ENCODE measurements around the gene C16orf82.
"Not testable (repeated sequence)": the region's sequence is repeated elsewhere in the genome, so short reads cannot be mapped to it uniquely, and the experiment has no call there.

The C16orf82 gene

GRCh38 chr16:27073733-27074132, 7.0 kb downstream of the C16orf82 start:
- H3K36me3 Mint-ChIP-seq, result no peaks in the 10 kb centered on the region
- peaks cover 7% of the 10 kb centered on the region for H3K9me3 Mint-ChIP-seq
- H3K4me1 Mint-ChIP-seq, result no peaks in the 10 kb centered on the region
- H3K4me3 Mint-ChIP-seq, result no peak overlapping the region
- H3K27me3 Mint-ChIP-seq, result no peaks in the 10 kb centered on the region
- no peak overlapping the region for H3K27ac Mint-ChIP-seq

DNA sequence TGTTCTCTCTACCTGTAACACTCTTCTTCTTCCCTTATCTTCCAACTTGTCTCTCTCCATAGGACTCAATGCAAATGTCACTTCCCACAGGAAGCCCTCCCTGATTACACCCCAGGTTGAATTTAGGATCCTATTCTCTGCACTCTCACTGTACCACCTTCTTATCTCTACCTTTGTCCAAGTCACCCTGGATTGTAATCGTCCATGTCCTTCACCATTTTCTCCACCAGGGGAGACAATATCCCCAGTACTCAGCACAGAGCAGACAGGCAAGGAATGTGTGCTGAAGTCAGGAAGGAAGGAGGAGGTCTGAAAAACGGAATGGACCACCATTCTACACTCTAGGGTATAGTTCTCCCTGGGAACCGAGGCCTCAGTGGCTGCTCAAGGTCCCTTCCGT, 14.2 kb downstream of the C16orf82 start:
- no peak overlapping the region for H3K4me3 Mint-ChIP-seq
- no peak overlapping the region for H3K27ac Mint-ChIP-seq

DNA sequence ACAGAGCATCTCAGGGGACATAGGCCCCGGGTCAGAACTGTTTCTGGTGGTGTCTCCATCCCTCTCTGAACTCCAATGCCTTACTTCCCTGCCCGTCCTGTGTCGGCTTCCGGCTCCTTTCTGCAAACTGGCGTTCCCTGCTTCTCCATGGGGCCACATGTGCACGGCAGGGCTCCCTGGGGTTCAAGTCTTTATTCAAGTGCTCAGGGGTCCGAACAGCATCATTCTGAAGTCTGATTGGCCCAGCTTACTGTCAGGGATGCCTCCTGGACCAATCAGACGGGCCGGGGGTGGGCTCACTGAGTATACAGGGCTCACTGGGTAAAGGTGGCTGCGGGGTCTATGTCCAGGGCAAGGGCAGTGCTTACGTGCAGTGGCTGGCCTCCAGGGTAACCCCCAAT, 17.1 kb downstream of the C16orf82 start:
- Mint-ChIP-seq H3K4me1 (no peaks in the 10 kb centered on the region), H3K9me3 (no peaks in the 10 kb centered on the region), H3K27me3 (peaks cover 16% of the 10 kb centered on the region), H3K36me3 (no peaks in the 10 kb centered on the region), H3K27ac (no peak overlapping the region), H3K4me3 (no peak overlapping the region)

More for the DNA sequence above, 14.2 kb downstream of the C16orf82 start:
- Mint-ChIP-seq H3K4me1 (no peaks in the 10 kb centered on the region), H3K27me3 (peaks cover 10% of the 10 kb centered on the region), H3K9me3 (peaks cover 6% of the 10 kb centered on the region), H3K36me3 (no peaks in the 10 kb centered on the region)

- no peaks in the 10 kb centered on the region for H3K9me3 Mint-ChIP-seq
- no peak overlapping the region for H3K27ac Mint-ChIP-seq
- no peaks in the 10 kb centered on the region for H3K4me1 Mint-ChIP-seq
- peaks cover 20% of the 10 kb centered on the region for H3K27me3 Mint-ChIP-seq
- no peaks in the 10 kb centered on the region for H3K36me3 Mint-ChIP-seq
- H3K4me3 Mint-ChIP-seq, result no peak overlapping the region
These were observed 17.7 kb downstream of the C16orf82 start for GRCh38 chr16:27084307-27085028.

DNA sequence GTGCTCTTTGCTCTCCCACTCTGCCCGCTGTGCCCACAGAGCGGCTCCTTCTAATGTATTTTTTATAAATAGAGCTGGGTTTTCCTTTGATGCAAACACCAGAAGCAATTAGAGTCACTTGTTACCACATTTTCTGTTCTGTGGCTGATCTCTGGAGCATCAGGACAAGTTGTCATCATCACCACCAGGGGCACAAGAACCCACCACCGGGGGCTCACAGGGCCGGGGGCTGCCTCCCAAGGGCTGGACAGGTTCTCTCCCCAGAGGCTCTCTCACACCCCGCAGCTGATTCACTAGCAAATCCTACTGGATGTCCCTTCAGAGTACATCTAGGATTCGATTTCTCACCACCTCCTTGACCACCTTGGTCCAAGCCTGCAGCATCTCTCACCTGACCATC, 18.5 kb downstream of the C16orf82 start:
- no peaks in the 10 kb centered on the region for H3K4me1 Mint-ChIP-seq
- no peaks in the 10 kb centered on the region for H3K36me3 Mint-ChIP-seq
- no peaks in the 10 kb centered on the region for H3K9me3 Mint-ChIP-seq
- H3K27ac Mint-ChIP-seq, result no peak overlapping the region
- H3K4me3 Mint-ChIP-seq, result no peak overlapping the region
- peaks cover 22% of the 10 kb centered on the region for H3K27me3 Mint-ChIP-seq

DNA sequence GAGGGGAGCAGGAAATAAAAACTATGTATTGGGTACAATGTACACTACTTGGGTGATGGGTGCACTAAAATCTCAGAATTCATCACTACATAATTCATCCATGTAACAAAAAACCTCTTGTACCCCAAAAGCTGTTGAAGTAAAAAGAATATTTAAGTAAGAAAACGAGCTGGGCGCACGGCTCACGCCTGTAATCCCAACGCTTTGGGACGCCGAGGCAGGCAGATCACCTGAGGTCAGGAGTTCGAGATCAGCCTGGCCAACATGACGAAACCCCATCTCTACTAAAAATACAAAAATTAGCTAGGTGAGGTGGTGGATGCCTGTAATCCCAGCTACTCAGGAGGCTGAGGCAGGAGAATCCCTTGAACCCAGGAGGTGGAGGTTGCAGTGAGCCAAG, 19.3 kb downstream of the C16orf82 start:
- not testable (repeated sequence) for H3K4me1 Mint-ChIP-seq, H3K9me3 Mint-ChIP-seq

DNA sequence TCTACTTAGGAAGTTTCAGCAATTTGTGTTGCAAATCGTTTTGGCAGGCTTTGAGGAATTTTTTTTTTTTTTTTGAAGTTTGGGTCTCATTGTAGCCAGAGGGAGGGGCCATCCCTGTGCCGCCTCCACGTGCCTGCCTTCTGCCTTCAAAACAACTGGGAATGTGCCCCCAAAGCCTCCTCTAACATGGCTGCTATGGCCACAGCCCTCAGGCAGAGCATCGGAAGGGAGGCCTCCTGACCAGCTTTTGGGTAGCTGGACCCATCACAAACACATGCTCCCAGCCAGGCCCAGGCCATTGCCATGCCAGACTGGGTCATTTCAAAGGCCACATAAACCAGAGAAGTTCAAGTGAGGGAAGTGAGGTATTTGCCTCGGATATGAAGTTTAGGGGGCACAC, 21.5 kb downstream of the C16orf82 start:
- Mint-ChIP-seq H3K4me1 (no peaks in the 10 kb centered on the region), H3K27ac (no peak overlapping the region), H3K27me3 (peaks cover 23% of the 10 kb centered on the region), H3K36me3 (no peaks in the 10 kb centered on the region), H3K4me3 (no peak overlapping the region), H3K9me3 (no peaks in the 10 kb centered on the region)

More for the DNA sequence above, 19.3 kb downstream of the C16orf82 start:
- peaks cover 20% of the 10 kb centered on the region for H3K27me3 Mint-ChIP-seq
- H3K4me3 Mint-ChIP-seq, H3K36me3 Mint-ChIP-seq, H3K27ac Mint-ChIP-seq: not testable (repeated sequence)

DNA sequence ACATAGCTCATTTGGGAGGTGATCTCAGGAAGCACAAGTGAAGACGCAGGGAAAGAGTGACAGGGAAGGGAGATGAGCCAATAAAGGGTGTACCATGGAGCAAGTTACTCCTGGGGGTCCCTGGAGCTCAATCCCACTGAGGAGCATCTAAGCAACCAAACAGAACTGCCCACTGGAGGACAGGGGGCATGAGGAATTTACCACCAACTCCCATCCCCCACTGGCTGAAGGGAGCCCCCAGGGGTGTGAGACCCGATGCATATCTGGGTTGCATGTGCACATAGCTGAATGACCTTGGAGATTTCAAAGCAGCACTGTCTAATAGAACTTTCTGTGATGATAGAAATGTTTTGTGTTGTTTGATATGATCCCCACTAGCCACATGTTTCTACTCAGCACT, 29.6 kb downstream of the C16orf82 start:
- Mint-ChIP-seq H3K4me1 (no peaks in the 10 kb centered on the region), H3K27ac (no peak overlapping the region), H3K9me3 (no peaks in the 10 kb centered on the region), H3K36me3 (no peaks in the 10 kb centered on the region), H3K27me3 (peaks cover 8% of the 10 kb centered on the region), H3K4me3 (no peak overlapping the region)

DNA sequence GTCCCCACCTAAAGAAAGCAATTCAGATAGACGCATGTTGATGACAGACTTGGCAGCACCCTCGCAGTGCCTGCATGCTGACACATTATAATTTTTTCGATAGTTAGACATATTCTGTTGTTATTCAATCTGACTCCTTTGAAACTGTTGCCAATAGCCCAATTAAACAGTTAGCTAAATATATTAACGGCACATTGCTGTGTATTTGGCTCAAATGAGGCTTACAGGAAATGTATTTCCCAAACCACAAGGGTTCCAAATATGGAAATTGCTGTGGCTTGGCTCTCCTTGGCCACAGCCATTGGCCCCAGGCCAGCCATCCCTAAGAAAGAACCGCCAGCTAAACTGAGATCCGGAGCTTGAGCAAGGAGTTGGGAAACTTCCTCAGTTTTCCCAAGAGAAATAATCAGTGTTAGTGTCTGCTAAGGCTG, 31.1 kb downstream of the C16orf82 start:
- no peaks in the 10 kb centered on the region for H3K4me1 Mint-ChIP-seq
- H3K27me3 Mint-ChIP-seq, result peaks cover 6% of the 10 kb centered on the region
- no peak overlapping the region for H3K27ac Mint-ChIP-seq
- H3K9me3 Mint-ChIP-seq, result no peaks in the 10 kb centered on the region
- no peak overlapping the region for H3K4me3 Mint-ChIP-seq
- no peaks in the 10 kb centered on the region for H3K36me3 Mint-ChIP-seq

GRCh38 chr16:27098366-27099049, 31.8 kb downstream of the C16orf82 start:
- H3K9me3 Mint-ChIP-seq, result no peaks in the 10 kb centered on the region
- no peaks in the 10 kb centered on the region for H3K4me1 Mint-ChIP-seq
- H3K27ac Mint-ChIP-seq, result no peak overlapping the region
- no peaks in the 10 kb centered on the region for H3K36me3 Mint-ChIP-seq
- H3K27me3 Mint-ChIP-seq, result peaks cover 7% of the 10 kb centered on the region
- no peak overlapping the region for H3K4me3 Mint-ChIP-seq

DNA sequence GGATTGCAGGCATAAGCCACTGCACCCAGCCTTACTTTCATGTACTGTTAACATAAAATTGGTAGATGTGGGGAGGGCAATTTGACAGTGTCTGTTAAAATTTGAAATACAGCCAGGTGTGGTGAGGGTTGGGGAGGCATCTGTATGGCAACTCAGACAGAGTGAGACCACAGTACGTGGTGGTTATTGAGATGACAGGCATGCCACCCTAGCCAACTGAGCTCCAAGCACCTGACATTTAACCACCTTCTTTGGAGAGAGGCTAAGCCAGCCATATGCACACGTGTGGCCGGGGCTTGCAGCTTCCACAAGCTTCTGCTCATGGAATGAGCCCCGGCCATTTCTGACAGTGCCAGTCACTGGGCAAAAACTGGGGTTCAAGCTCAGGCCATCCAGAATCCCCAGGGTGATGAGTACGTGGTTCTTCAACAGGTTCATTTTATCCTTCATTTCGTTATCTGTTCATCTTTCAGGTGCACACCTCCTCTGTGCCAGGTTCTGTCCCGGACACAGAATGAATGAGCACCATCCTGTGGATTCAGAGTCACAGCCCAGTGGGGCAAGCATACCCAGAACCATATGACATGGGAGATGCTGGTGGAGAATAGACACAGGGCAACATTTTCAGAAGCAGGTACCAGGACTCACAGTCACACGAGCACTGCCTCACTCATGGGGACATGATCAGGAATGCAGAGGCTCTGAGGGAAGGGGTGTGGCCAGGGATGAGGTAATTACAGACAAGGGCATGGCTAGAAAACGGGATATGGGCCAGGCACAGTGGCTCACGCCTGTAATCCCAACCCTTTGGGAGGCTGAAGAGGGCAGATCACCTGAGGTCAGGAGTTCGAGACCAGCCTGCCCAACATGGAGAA, 36.2 kb downstream of the C16orf82 start:
- Mint-ChIP-seq H3K27me3 (peaks cover 4% of the 10 kb centered on the region), H3K9me3 (no peaks in the 10 kb centered on the region), H3K36me3 (no peaks in the 10 kb centered on the region), H3K27ac (no peak overlapping the region), H3K4me1 (no peaks in the 10 kb centered on the region), H3K4me3 (no peak overlapping the region)

GRCh38 chr16:27103954-27104353, 37.2 kb downstream of the C16orf82 start:
- Mint-ChIP-seq H3K4me1 (peaks cover 2% of the 10 kb centered on the region), H3K4me3 (no peak overlapping the region), H3K27me3 (peaks cover 4% of the 10 kb centered on the region), H3K36me3 (no peaks in the 10 kb centered on the region), H3K9me3 (no peaks in the 10 kb centered on the region), H3K27ac (no peak overlapping the region)

- H3K4me3 Mint-ChIP-seq, result no peak overlapping the region
These were observed 39.6 kb downstream of the C16orf82 start for GRCh38 chr16:27106305-27106704.

GRCh38 chr16:27107185-27107592, 40.5 kb downstream of the C16orf82 start:
- Mint-ChIP-seq H3K4me3 (no peak overlapping the region), H3K27ac (no peak overlapping the region), H3K9me3 (no peaks in the 10 kb centered on the region), H3K27me3 (peaks cover 2% of the 10 kb centered on the region), H3K36me3 (no peaks in the 10 kb centered on the region), H3K4me1 (peaks cover 10% of the 10 kb centered on the region)

More at GRCh38 chr16:27106305-27106704, 39.6 kb downstream of the C16orf82 start:
- Mint-ChIP-seq H3K36me3 (no peaks in the 10 kb centered on the region), H3K27me3 (peaks cover 2% of the 10 kb centered on the region), H3K9me3 (no peaks in the 10 kb centered on the region), H3K27ac (no peak overlapping the region), H3K4me1 (peaks cover 10% of the 10 kb centered on the region)

DNA sequence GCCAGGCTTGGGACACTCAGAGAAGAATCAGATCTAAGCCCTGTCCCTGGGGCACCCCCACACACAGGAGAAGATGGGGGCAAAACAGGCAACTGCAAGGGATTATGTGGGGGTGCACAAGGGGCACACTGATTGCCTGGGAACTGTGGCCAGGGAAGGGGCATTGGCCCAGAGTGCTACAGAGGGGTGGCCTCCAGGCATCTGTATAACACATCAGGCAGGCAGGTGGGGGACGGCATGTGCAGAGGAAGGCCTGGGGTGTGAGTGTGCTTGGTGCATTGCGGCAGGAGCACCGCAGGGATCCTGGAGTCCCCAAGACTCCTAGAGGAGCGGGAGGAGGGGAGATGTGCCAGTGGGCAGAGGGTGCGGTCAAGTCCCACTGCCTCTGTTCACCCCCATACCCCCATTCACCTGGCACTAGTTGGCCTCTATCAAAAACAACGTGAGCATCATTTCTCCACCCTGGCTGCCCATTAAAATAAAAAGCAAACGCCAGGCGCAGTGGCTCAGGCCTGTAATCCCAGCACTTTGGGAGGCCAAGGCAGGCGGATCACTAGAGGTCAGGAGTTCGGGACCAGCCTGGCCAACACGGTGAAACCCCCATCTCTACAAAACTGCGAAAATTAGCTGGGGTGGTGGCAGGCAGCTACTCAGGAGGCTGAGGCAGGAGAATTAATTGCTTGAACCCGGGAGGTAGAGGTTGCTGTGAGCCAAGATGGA, 41.5 kb downstream of the C16orf82 start:
- H3K9me3 Mint-ChIP-seq, result no peaks in the 10 kb centered on the region
- no peaks in the 10 kb centered on the region for H3K36me3 Mint-ChIP-seq
- no peak overlapping the region for H3K27ac Mint-ChIP-seq
- peaks cover 10% of the 10 kb centered on the region for H3K4me1 Mint-ChIP-seq
- peaks cover under 1% of the 10 kb centered on the region for H3K27me3 Mint-ChIP-seq
- H3K4me3 Mint-ChIP-seq, result no peak overlapping the region

Data from activated naive CD4-positive, alpha-beta T cell treated with anti-CD3 and anti-CD28 coated beads, Interleukin-2, amount 50 U/mL, for 24 hours (primary cell).